OCI-LY7 (cell line): ENCODE measurements around the gene RFX8.

ENCODE experiments used
- EZH2phosphoT487 ChIP-seq: fragments of 200-600 bp; sonication (generic); IDR thresholded peaks from 2 replicates; pipeline ENCODE4 v1.6.1; 2018; ENCODE audit warnings: low read depth, borderline replicate concordance, mild to moderate bottlenecking, mixed run types, antibody characterized with exemption, low read length, moderate library complexity, mixed read lengths
- TF ChIP-seq, protein P1 (sequence below): fragments of 200-600 bp; sonication (generic); conservative IDR thresholded peaks from 2 replicates; pipeline ENCODE4 v1.5.1; 2014; ENCODE audit warnings: mild to moderate bottlenecking, antibody characterized with exemption, low read length, moderate library complexity, mixed read lengths

DNA sequence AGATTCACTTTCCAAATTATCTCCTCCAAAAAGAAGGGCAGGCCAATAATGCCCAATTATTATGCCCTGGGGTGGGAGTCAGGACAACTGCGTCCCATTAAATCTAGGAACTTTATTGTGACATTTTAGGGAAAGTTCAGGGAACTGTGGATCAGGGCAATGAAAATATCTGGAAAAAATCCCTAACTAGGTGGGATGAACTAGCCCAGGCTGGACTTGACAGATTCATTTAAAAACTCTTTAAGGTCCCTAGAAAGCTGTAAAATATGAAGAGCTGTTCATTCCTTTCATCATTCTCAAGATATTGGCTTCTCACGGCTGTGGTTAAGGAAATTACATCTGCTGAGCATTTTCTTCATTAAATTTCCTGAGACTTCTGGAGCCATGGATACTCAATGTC, 95.8 kb downstream of the RFX8 start:
- TF ChIP-seq, protein P1, sequence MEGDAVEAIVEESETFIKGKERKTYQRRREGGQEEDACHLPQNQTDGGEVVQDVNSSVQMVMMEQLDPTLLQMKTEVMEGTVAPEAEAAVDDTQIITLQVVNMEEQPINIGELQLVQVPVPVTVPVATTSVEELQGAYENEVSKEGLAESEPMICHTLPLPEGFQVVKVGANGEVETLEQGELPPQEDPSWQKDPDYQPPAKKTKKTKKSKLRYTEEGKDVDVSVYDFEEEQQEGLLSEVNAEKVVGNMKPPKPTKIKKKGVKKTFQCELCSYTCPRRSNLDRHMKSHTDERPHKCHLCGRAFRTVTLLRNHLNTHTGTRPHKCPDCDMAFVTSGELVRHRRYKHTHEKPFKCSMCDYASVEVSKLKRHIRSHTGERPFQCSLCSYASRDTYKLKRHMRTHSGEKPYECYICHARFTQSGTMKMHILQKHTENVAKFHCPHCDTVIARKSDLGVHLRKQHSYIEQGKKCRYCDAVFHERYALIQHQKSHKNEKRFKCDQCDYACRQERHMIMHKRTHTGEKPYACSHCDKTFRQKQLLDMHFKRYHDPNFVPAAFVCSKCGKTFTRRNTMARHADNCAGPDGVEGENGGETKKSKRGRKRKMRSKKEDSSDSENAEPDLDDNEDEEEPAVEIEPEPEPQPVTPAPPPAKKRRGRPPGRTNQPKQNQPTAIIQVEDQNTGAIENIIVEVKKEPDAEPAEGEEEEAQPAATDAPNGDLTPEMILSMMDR, result no peak
- no peak for TF ChIP-seq EZH2phosphoT487
